ENCODE results near the gene RAI14. TPM values are rescaled to one million over a fixed set of nuclear protein-coding genes. Genes with fewer than 3 reads are reported as not detected.

RAI14 gene
- total RNA-seq, 6 experiments from 2014 or later = 11.9 to 30.8 (median 20.8) TPM

DNA sequence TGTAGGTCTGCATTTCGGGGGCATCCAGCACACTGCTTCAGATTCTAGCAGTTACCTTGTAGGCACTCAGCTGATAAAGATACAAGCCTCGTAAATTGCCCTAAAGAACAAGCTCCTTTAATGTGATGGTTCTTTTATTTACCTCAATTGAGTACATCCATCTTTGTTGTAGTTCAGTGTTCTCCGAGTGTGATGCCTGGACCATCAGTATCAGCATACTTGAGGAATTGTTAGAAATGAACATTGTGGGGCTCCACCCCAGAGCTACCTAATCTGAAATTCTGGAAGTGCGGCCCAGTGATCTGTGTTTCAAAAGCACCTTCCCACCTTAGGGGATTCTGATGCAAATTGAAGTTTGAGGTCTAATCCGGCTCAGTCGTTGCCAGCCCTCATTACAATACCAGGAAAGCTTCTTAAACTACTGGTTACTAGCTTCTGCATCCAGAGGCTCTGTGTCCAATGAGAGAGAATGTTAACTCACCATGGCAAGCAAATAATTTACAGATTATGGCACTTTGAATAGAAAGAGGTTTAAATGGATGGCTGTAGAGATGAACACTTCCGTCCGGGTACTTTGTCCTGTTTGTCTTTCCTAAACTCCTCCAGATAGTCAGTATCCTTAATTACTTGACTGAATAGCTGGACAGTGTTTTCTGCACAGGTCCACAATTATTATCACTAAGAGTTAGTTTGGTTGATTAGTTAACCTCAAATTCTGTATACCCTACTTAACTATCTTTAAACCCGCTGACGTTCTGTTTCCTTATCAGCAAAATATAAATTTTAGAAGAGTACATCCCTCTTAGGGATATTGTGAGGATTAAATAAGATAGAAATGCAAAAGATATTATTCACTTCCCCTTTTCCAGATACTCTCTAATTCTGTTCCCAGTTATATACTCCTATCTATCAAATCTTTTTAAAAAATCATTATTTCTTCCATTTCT is 47.9 kb downstream of the RAI14 start:
- H3K9me3 ChIP-seq = no peaks in the 10 kb centered on the region
- TF ChIP-seq, protein P1, sequence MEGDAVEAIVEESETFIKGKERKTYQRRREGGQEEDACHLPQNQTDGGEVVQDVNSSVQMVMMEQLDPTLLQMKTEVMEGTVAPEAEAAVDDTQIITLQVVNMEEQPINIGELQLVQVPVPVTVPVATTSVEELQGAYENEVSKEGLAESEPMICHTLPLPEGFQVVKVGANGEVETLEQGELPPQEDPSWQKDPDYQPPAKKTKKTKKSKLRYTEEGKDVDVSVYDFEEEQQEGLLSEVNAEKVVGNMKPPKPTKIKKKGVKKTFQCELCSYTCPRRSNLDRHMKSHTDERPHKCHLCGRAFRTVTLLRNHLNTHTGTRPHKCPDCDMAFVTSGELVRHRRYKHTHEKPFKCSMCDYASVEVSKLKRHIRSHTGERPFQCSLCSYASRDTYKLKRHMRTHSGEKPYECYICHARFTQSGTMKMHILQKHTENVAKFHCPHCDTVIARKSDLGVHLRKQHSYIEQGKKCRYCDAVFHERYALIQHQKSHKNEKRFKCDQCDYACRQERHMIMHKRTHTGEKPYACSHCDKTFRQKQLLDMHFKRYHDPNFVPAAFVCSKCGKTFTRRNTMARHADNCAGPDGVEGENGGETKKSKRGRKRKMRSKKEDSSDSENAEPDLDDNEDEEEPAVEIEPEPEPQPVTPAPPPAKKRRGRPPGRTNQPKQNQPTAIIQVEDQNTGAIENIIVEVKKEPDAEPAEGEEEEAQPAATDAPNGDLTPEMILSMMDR (IDR thresholded peaks at IDR 0.05) = no peak
- no peak for TF ChIP-seq POLR2A (IDR thresholded peaks at IDR 0.05)
- no peaks in the 10 kb centered on the region for H3K4me1 ChIP-seq
- no peaks in the 10 kb centered on the region for H3K27me3 ChIP-seq
- H3K4me3 ChIP-seq = no peak overlapping the region
- ATAC-seq = no peak
- WGBS (ENCODE audit: insufficient coverage, low coverage, low lambda C conversion rate, missing lambda C conversion rate) = 76% methylated on average over 9 of the region's 10 CpGs
- intact Hi-C loops (cut with DNase I) = no loop called here
- no peaks in the 10 kb centered on the region for H3K36me3 ChIP-seq
- no peak for DNase-seq
- H3K27ac ChIP-seq = no peak overlapping the region

DNA sequence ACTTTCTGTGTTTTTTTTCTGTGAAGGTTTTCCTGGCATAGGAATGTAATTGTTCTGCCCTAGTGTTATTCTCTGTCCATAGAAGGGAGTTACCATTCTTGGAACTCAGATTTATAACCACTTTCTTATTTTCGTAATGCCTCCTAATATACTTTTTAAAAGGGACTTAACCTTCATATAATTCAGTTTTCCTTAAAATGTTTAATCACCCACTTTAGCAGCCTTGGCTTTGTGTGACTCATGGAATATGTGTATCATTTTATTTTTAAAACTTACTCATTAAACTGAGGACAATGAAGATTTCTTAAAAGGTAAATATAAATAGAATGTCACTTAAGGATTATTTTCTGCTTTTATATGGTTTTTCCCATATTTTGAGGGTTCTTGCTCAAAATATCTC is 50.0 kb downstream of the RAI14 start:
- intact Hi-C loops (cut with DNase I) = no loop called here
- ATAC-seq (no peak), DNase-seq (no peak)
- Histone ChIP-seq H3K27ac (no peak overlapping the region), H3K27me3 (no peaks in the 10 kb centered on the region), H3K9me3 (no peaks in the 10 kb centered on the region), H3K36me3 (no peaks in the 10 kb centered on the region), H3K4me1 (no peaks in the 10 kb centered on the region), H3K4me3 (no peak overlapping the region)
- WGBS (ENCODE audit: insufficient coverage, low coverage, low lambda C conversion rate, missing lambda C conversion rate) = 17% methylated on average over 1 of the region's 1 CpG
- TF ChIP-seq POLR2A (IDR thresholded peaks at IDR 0.05) = no peak
- TF ChIP-seq, protein P1 (IDR thresholded peaks at IDR 0.05) = no peak

DNA sequence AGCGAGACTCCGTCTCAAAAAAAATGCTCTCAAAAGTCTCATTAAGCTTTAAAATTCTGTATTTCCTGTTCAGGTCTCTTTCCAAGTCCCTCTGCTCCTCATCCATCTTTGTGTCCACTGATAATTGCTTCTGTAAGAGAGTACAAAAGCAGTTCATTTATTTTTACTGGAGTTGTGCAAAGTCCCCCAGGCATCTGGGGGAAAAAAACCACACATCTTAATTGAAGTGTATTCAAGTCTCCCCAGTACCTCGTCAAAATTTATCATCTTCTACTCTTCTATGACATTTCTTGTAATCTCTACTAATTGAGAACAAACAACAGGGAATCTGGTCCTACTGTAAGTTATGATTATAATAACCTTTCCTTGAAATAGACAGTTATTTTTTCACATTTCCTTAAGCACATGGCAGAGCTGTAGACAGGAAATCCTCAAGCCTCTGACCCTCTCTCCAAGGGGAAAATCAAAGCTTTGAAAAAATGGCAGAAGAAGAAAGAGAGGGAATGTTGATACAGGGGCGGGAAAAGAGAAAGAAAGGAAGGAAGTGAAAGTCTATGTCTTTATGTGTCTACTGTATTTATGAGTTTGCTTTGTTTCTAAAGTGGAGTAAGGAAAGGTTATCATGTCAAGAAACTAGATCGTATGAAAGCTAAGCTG is 51.5 kb downstream of the RAI14 start:
- DNase-seq (no peak), ATAC-seq (peak in 1 of 4 donors; percentile 28)
- Histone ChIP-seq H3K4me3 (no peak overlapping the region), H3K36me3 (no peaks in the 10 kb centered on the region), H3K4me1 (no peaks in the 10 kb centered on the region), H3K9me3 (no peaks in the 10 kb centered on the region), H3K27ac (no peak overlapping the region), H3K27me3 (no peaks in the 10 kb centered on the region)
- intact Hi-C loops (cut with DNase I) = no loop called here
- 64% methylated on average over 3 of the region's 5 CpGs for WGBS (ENCODE audit: insufficient coverage, low coverage, low lambda C conversion rate, missing lambda C conversion rate)
- no peak for TF ChIP-seq POLR2A (IDR thresholded peaks at IDR 0.05)
- TF ChIP-seq, protein P1 (IDR thresholded peaks at IDR 0.05) = no peak

DNA sequence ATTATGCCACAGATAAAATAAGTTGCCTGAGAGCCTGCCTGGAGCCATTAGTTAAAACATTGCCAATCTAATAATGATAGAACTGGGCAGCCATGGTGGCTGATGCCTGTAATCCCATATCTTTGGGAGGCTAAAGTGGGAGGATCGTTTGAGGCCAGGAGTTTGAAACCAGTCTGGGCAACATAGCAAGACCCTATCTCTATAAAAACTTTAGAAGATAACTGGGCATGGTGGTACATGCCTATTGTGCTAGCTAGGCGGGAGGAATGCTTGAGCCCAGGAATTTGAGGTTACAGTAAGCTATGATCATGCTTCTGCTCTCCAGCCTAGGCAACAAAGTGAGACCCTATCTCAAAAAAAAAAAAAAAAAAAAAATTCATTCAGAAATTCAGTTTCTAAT is 52.6 kb downstream of the RAI14 start:
- intact Hi-C loops (cut with DNase I) = no loop called here
- 94% methylated on average over 2 of the region's 2 CpGs for WGBS (ENCODE audit: insufficient coverage, low coverage, low lambda C conversion rate, missing lambda C conversion rate)
- H3K4me1 ChIP-seq = no peaks in the 10 kb centered on the region
- no peak for DNase-seq
- H3K27ac ChIP-seq = no peak overlapping the region
- H3K4me3 ChIP-seq = no peak overlapping the region
- H3K36me3 ChIP-seq = no peaks in the 10 kb centered on the region
- H3K27me3 ChIP-seq = no peaks in the 10 kb centered on the region
- H3K9me3 ChIP-seq = no peaks in the 10 kb centered on the region
- TF ChIP-seq POLR2A (IDR thresholded peaks at IDR 0.05) = no peak
- TF ChIP-seq, protein P1 (IDR thresholded peaks at IDR 0.05) = no peak
- ATAC-seq = no peak

All from right lobe of liver (tissue), 6 donors.